ENCODE measurements around the gene CSPG5.

GRCh38 chr3:47628426-47628825 lies 49.8 kb upstream of the CSPG5 start:
- TF ChIP-seq POLR2A (IDR thresholded peaks at IDR 0.05; ENCODE audit: low read length) = no peak
- no peak for TF ChIP-seq KDM1A (IDR thresholded peaks at IDR 0.05; ENCODE audit: low read depth)
- TF ChIP-seq, protein P1, sequence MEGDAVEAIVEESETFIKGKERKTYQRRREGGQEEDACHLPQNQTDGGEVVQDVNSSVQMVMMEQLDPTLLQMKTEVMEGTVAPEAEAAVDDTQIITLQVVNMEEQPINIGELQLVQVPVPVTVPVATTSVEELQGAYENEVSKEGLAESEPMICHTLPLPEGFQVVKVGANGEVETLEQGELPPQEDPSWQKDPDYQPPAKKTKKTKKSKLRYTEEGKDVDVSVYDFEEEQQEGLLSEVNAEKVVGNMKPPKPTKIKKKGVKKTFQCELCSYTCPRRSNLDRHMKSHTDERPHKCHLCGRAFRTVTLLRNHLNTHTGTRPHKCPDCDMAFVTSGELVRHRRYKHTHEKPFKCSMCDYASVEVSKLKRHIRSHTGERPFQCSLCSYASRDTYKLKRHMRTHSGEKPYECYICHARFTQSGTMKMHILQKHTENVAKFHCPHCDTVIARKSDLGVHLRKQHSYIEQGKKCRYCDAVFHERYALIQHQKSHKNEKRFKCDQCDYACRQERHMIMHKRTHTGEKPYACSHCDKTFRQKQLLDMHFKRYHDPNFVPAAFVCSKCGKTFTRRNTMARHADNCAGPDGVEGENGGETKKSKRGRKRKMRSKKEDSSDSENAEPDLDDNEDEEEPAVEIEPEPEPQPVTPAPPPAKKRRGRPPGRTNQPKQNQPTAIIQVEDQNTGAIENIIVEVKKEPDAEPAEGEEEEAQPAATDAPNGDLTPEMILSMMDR (IDR thresholded peaks at IDR 0.05) = no peak
- no peak for TF ChIP-seq RARB (CRISPR knock-in tag; IDR thresholded peaks at IDR 0.05)
- TF ChIP-seq CHD4 (IDR thresholded peaks at IDR 0.05; ENCODE audit: borderline replicate concordance) = no peak
- no peak for TF ChIP-seq EP300 (IDR thresholded peaks at IDR 0.05)
- no peak for TF ChIP-seq TFCP2L1 (CRISPR knock-in tag; IDR thresholded peaks at IDR 0.05)
- TF ChIP-seq PHF8 (IDR thresholded peaks at IDR 0.05; ENCODE audit: borderline replicate concordance, low read depth) = no peak

Measured in A549 (cell line).